Upper lobe of left lung (tissue), 6 donors: Measurements from ENCODE around the gene XKR3. TPM values are rescaled to one million over a fixed set of nuclear protein-coding genes. Genes with fewer than 3 reads are reported as not detected.
A peak's percentile ranks its signal among the peaks of the same experiment; 100 is the strongest.
"Not testable (repeated sequence)": the region's sequence is repeated elsewhere in the genome, so short reads cannot be mapped to it uniquely, and the experiment has no call there.

Experiments
- ATAC-seq, 2 donors: fragments of 200-7000 bp; cut with Tn5 transposase; one replicate each; pipeline ENCODE4 v1.9.1; 2022; ENCODE audit warnings: mild to moderate bottlenecking in 2 of 2, moderate library complexity in 2 of 2; ENCODE audit not compliant: low FRiP score in 2 of 2
- DNase-seq, 2 donors: peaks; one replicate each; pipeline ENCODE4 v3.0.0-alpha.2; 2019 to 2020
- H3K27ac ChIP-seq, 4 donors: fragments of 200-600 bp; sonication (generic); one replicate each; pipeline ENCODE4 v1.5.1; 2016 to 2019
- H3K27me3 ChIP-seq, 4 donors: fragments of 200-600 bp; sonication (generic); one replicate each; pipeline ENCODE4 v1.5.1; 2017 to 2019
- H3K36me3 ChIP-seq, 4 donors: fragments of 200-600 bp; sonication (generic); one replicate each; pipeline ENCODE4 v1.5.1; 2016 to 2019
- H3K4me1 ChIP-seq, 4 donors: fragments of 200-600 bp; sonication (generic); one replicate each; pipeline ENCODE4 v1.5.1; 2018 to 2019
- H3K4me3 ChIP-seq, 4 donors: fragments of 200-600 bp; sonication (generic); one replicate each; pipeline ENCODE4 v1.5.1; 2017 to 2019; ENCODE audit warnings: mild to moderate bottlenecking in 2 of 4, moderate library complexity in 1 of 4
- H3K9me3 ChIP-seq, 4 donors: fragments of 200-600 bp; sonication (generic); one replicate each; pipeline ENCODE4 v1.5.1; 2018 to 2019
- CTCF ChIP-seq, 6 experiments: fragments of 450-650 bp in 4 of 6; fragments of 200-600 bp in 2 of 6; sonication (generic) in 2 of 6; IDR thresholded peaks; one replicate each; pipeline ENCODE4 v1.5.1; 2016 to 2019; ENCODE audit warnings: antibody characterized with exemption in 6 of 6
- POLR2A ChIP-seq, 4 donors: fragments of 450-650 bp; IDR thresholded peaks; one replicate each; pipeline ENCODE4 v1.5.1; 2016 to 2017; ENCODE audit warnings: antibody characterized with exemption in 4 of 4, mild to moderate bottlenecking in 2 of 4
- POLR2AphosphoS5 ChIP-seq, 2 donors: sonication (generic); formaldehyde crosslinking; IDR thresholded peaks; one replicate each; pipeline ENCODE4 v1.5.1; 2017; ENCODE audit warnings: antibody characterized with exemption in 2 of 2
- WGBS, 2 donors: methylation state at CpG; one replicate each; pipeline ENCODE4 v1.1.5; 2017 to 2018; 5-methylcytosine and 5-hydroxymethylcytosine counted together
- total RNA-seq, 6 donors: library from RNA; depleted of rRNA in 4 of 6; stranded (reverse); fragments of >200 nt in 4 of 6; gene quantifications; one replicate each; pipeline versions ENCODE4 v1.1.0 to v1.2.1, GENCODE V29; 2016 to 2021
- donor health status: DM: no; HTN: no; CAD: no; lungs with moderate emphysema.
- donor health status: DM: no; HTN: yes; CAD: no; lungs with severe emphysema.

Gene XKR3
- total RNA-seq, 6 donors from 2014 or later = not detected

- no peak for DNase-seq
- no peak overlapping the region for H3K4me3 ChIP-seq
- H3K36me3 ChIP-seq = no peaks in the 10 kb centered on the region
- H3K9me3 ChIP-seq = no peaks in the 10 kb centered on the region
- TF ChIP-seq POLR2AphosphoS5 (IDR thresholded peaks at IDR 0.05) = no peak
- no peak for TF ChIP-seq CTCF (IDR thresholded peaks at IDR 0.05)
- TF ChIP-seq POLR2A (IDR thresholded peaks at IDR 0.05) = no peak
- no peaks in the 10 kb centered on the region for H3K4me1 ChIP-seq
- no peak overlapping the region for H3K27ac ChIP-seq
- no peaks in the 10 kb centered on the region for H3K27me3 ChIP-seq
- WGBS, 2 donors = 14 to 24% methylated on average over 2 of the region's 2 CpGs
- ATAC-seq = no peak
These were observed 50.2 kb downstream of the XKR3 start for GRCh38 chr22:16774911-16775500.

- not testable (repeated sequence) for H3K27ac ChIP-seq
These were observed 53.6 kb downstream of the XKR3 start for GRCh38 chr22:16771569-16771968.

GRCh38 chr22:16767927-16768326 lies 57.3 kb downstream of the XKR3 start:
- H3K27ac ChIP-seq, H3K4me3 ChIP-seq, DNase-seq, H3K27me3 ChIP-seq, H3K36me3 ChIP-seq, ATAC-seq, H3K4me1 ChIP-seq, H3K9me3 ChIP-seq: not testable (repeated sequence)
- WGBS, 2 donors = 56 to 85% methylated on average over 2 of the region's 2 CpGs

More at GRCh38 chr22:16771569-16771968, 53.6 kb downstream of the XKR3 start:
- not testable (repeated sequence) for H3K4me1 ChIP-seq, H3K4me3 ChIP-seq, H3K27me3 ChIP-seq, DNase-seq, H3K36me3 ChIP-seq, ATAC-seq, H3K9me3 ChIP-seq
- whole genome bisulfite sequencing, 2 donors = 81 to 86% methylated on average over 4 of the region's 4 CpGs

GRCh38 chr22:16762224-16762623 lies 63.0 kb downstream of the XKR3 start:
- not testable (repeated sequence) for H3K9me3 ChIP-seq, H3K4me1 ChIP-seq, H3K4me3 ChIP-seq, DNase-seq, H3K36me3 ChIP-seq, H3K27ac ChIP-seq, H3K27me3 ChIP-seq, ATAC-seq
- 66 to 94% methylated on average over 2 of the region's 2 CpGs for WGBS, 2 donors

GRCh38 chr22:16760416-16760815 lies 64.8 kb downstream of the XKR3 start:
- WGBS, 2 donors = 63 to 66% methylated on average over 4 of the region's 4 CpGs
- not testable (repeated sequence) for H3K9me3 ChIP-seq

GRCh38 chr22:16749282-16749681 lies 75.9 kb downstream of the XKR3 start:
- not testable (repeated sequence) for ATAC-seq, DNase-seq, H3K9me3 ChIP-seq, H3K27ac ChIP-seq, H3K4me1 ChIP-seq, H3K4me3 ChIP-seq, H3K36me3 ChIP-seq, H3K27me3 ChIP-seq
- WGBS, 2 donors = 57 to 64% methylated on average over 4 of the region's 4 CpGs

More at GRCh38 chr22:16760416-16760815, 64.8 kb downstream of the XKR3 start:
- not testable (repeated sequence) for DNase-seq, H3K27ac ChIP-seq, ATAC-seq, H3K4me1 ChIP-seq, H3K4me3 ChIP-seq, H3K27me3 ChIP-seq, H3K36me3 ChIP-seq

- not testable (repeated sequence) for H3K27me3 ChIP-seq, H3K9me3 ChIP-seq, ATAC-seq, H3K36me3 ChIP-seq, H3K27ac ChIP-seq, H3K4me1 ChIP-seq, H3K4me3 ChIP-seq
- 88 to 90% methylated on average over 16 to 45 of the region's 45 CpGs for WGBS, 2 donors
- DNase-seq = peak in 1 of 2 donors; percentile 61
These were observed 76.9 kb downstream of the XKR3 start for GRCh38 chr22:16748160-16748929.

GRCh38 chr22:16747266-16748159 lies 77.7 kb downstream of the XKR3 start:
- H3K4me3 ChIP-seq, ATAC-seq, DNase-seq, H3K36me3 ChIP-seq, H3K27me3 ChIP-seq, H3K27ac ChIP-seq, H3K9me3 ChIP-seq, H3K4me1 ChIP-seq: not testable (repeated sequence)
- WGBS, 2 donors = 90 to 93% methylated on average over 21 of the region's 21 CpGs

GRCh38 chr22:16734271-16734670 lies 90.9 kb downstream of the XKR3 start:
- WGBS, 2 donors = 61 to 67% methylated on average over 1 of the region's 1 CpG
- not testable (repeated sequence) for H3K27me3 ChIP-seq, H3K27ac ChIP-seq, H3K36me3 ChIP-seq, H3K9me3 ChIP-seq, H3K4me3 ChIP-seq, ATAC-seq, H3K4me1 ChIP-seq, DNase-seq
